OCI-LY3 (cell line): Measurements from ENCODE around the gene FN1.

Source experiments
- CTCF ChIP-seq: fragments of 200-600, 300-600 bp; sonication (generic); IDR thresholded peaks from 2 replicates; pipeline ENCODE4 v1.5.1; 2014; ENCODE audit warnings: antibody characterized with exemption, low read length, low read depth
- EZH2phosphoT487 ChIP-seq: fragments of 200-600 bp; shearing (Covaris generic); IDR thresholded peaks from 2 replicates; pipeline ENCODE4 v1.6.1; 2018; ENCODE audit warnings: antibody characterized with exemption, mixed run types, low read depth

GRCh38 chr2:215378045-215378444 lies 57.8 kb downstream of the FN1 start:
- TF ChIP-seq CTCF (no peak), EZH2phosphoT487 (no peak)
